ENCODE results near the gene ESRRA. TPM values are rescaled to one million over a fixed set of nuclear protein-coding genes. Genes with fewer than 3 reads are reported as not detected.

The ESRRA gene
- total and polyA plus RNA-seq, 2 of the 13 experiments (the other 11 are each of a cell fraction or from before 2014, with no cell fraction given) = 18.1 to 36.3 TPM

- no peak for TF ChIP-seq ZNF576 (CRISPR knock-in tag; IDR thresholded peaks at IDR 0.05)
Observed at GRCh38 chr11:64288353-64288750, 17.0 kb upstream of the ESRRA start (continued).

- no peak overlapping the region for H3K4me2 ChIP-seq (ENCODE audit: low read depth, low read length)
- WGBS (ENCODE audit: low lambda C conversion rate) = 67% methylated on average over 4 of the region's 13 CpGs
- no peak overlapping the region for H3K27ac ChIP-seq (ENCODE audit: extremely low read length, insufficient read depth, low read length)
- BruUV-seq (replicated peaks) = no TSS peak
- no peak overlapping the region for H2AFZ ChIP-seq (ENCODE audit: low read length)
- H3K27me3 ChIP-seq (ENCODE audit: control insufficient read depth in 1 of 2, insufficient read depth in 2 of 2, low read length in 2 of 2) = peaks cover 13 to 39% of the 10 kb centered on the region in 2 experiments
- H3K79me2 ChIP-seq (ENCODE audit: insufficient read depth, low read length) = no peaks in the 10 kb centered on the region
- H3K36me3 ChIP-seq (replicated peaks in 1 of 2; ENCODE audit: control insufficient read depth in 1 of 2, insufficient read depth in 2 of 2, low read length in 2 of 2) = no peaks in the 10 kb centered on the region
- FAIRE-seq (no peak), ATAC-seq (no peak), DNase-seq (ENCODE audit: low spot score) (no peak)
- H4K20me1 ChIP-seq (ENCODE audit: insufficient read depth, low read length) = no peaks in the 10 kb centered on the region
- TF ChIP-seq SNAPC5 (CRISPR knock-in tag; IDR thresholded peaks at IDR 0.05; ENCODE audit: borderline replicate concordance) = no peak
- TF ChIP-seq ZBTB44 (CRISPR knock-in tag; IDR thresholded peaks at IDR 0.05) = no peak
- no peak for TF ChIP-seq SNAPC2 (CRISPR knock-in tag; IDR thresholded peaks at IDR 0.05)
- TF ChIP-seq KLF12 (CRISPR knock-in tag; IDR thresholded peaks at IDR 0.05; ENCODE audit: borderline replicate concordance) = no peak
- no peak for TF ChIP-seq ZMYM4 (CRISPR knock-in tag; IDR thresholded peaks at IDR 0.05)
- TF ChIP-seq RXRB (CRISPR knock-in tag; IDR thresholded peaks at IDR 0.05; ENCODE audit: borderline replicate concordance) = no peak
- TF ChIP-seq PRDM15 (CRISPR knock-in tag; IDR thresholded peaks at IDR 0.05) = no peak
- no peak for TF ChIP-seq ZNF607 (CRISPR knock-in tag; IDR thresholded peaks at IDR 0.05; ENCODE audit: borderline replicate concordance)
- no peak for TF ChIP-seq ZFP41 (CRISPR knock-in tag; IDR thresholded peaks at IDR 0.05; ENCODE audit: borderline replicate concordance)
- TF ChIP-seq PRPF4 (IDR thresholded peaks at IDR 0.05; ENCODE audit: low read depth, low read length, poor library complexity, severe bottlenecking) = no peak
- no peak for TF ChIP-seq ZFP62 (CRISPR knock-in tag; IDR thresholded peaks at IDR 0.05)
- no peak for TF ChIP-seq ATF1 (CRISPR knock-in tag; IDR thresholded peaks at IDR 0.05)
- no peak for TF ChIP-seq ZNF670 (CRISPR knock-in tag; IDR thresholded peaks at IDR 0.05; ENCODE audit: borderline replicate concordance)
- no peak for TF ChIP-seq NCOA5 (CRISPR knock-in tag; IDR thresholded peaks at IDR 0.05)
- TF ChIP-seq JDP2 (CRISPR knock-in tag; IDR thresholded peaks at IDR 0.05; ENCODE audit: borderline replicate concordance) = no peak
- TF ChIP-seq ZNF766 (CRISPR knock-in tag; IDR thresholded peaks at IDR 0.05; ENCODE audit: borderline replicate concordance) = no peak
- TF ChIP-seq HOXA9 (CRISPR knock-in tag; IDR thresholded peaks at IDR 0.05; ENCODE audit: borderline replicate concordance) = no peak
- POLR2A ChIA-PET = interaction anchor here (1.0 to 2.0 kb wide), 2 partner anchors 18 to 48 kb away, joined by 4 to 11 read pairs; no protein-coding TSS in a partner anchor
- peaks cover 23% of the 10 kb centered on the region; the same call in 1 of the 2 replicates for H3K4me1 ChIP-seq (ENCODE audit: insufficient read depth, low read length)
- CTCF ChIA-PET (ENCODE audit: low intra/inter-chr PET ratio, low total read pairs) = no interaction called here
- no peaks in the 10 kb centered on the region for H3K9me3 ChIP-seq (ENCODE audit: low read length)
- intact Hi-C loops (cut with micrococcal nuclease; ENCODE audit: unreplicated experiment) = no loop called here
- no peak overlapping the region for H3K4me3 ChIP-seq (replicated peaks in 1 of 3; ENCODE audit: insufficient read depth in 1 of 3, low read depth in 2 of 3, low read length in 3 of 3)
- in situ Hi-C loops (cut with HindIII; ENCODE audit: extremely low pct_ligation_motif_present, low pct_unique_long_range_greater_than_20kb) = no loop called here
- H3K9ac ChIP-seq (ENCODE audit: insufficient read depth, low read depth, low read length) = no peak overlapping the region
Observed at GRCh38 chr11:64289002-64289564, 16.2 kb upstream of the ESRRA start.
